Prostate gland (tissue), 2 donors: ENCODE data around the gene TMEM167B. TPM values are rescaled to one million over a fixed set of nuclear protein-coding genes. Genes with fewer than 3 reads are reported as not detected.

Experiments
- DNase-seq: peaks from one replicate; pipeline ENCODE4 v3.0.0-alpha.2; 2019; ENCODE audit warnings: low spot score
- H3K27ac ChIP-seq, 2 donors: fragments of 200-600 bp; sonication (generic); 2 replicates each; pipeline ENCODE4 v1.5.1; 2017 to 2019
- H3K27me3 ChIP-seq: fragments of 200-600 bp; sonication (generic); replicated peaks from 2 replicates; pipeline ENCODE4 v1.5.1; 2019; ENCODE audit not compliant: insufficient read depth
- H3K36me3 ChIP-seq, 2 donors: fragments of 200-600 bp; sonication (generic); 1 replicate in 1 of 2; 2 replicates in 1 of 2; pipeline versions ENCODE4 v1.5.1 to v1.8.1; 2017 to 2019
- H3K4me1 ChIP-seq: fragments of 200-600 bp; sonication (generic); replicated peaks from 2 replicates; pipeline ENCODE4 v1.5.1; 2019
- H3K4me3 ChIP-seq, 2 donors: fragments of 200-600 bp; sonication (generic); 2 replicates each; pipeline ENCODE4 v1.5.1; 2017 to 2019
- H3K9me3 ChIP-seq: fragments of 200-600 bp; sonication (generic); 2 replicates; pipeline ENCODE4 v1.5.1; 2017
- POLR2A ChIP-seq: fragments of 450-650 bp; IDR thresholded peaks from one replicate; pipeline ENCODE4 v1.6.1; 2016; ENCODE audit warnings: antibody characterized with exemption, mild to moderate bottlenecking
- POLR2AphosphoS5 ChIP-seq: sonication (generic); formaldehyde crosslinking; IDR thresholded peaks from one replicate; pipeline ENCODE4 v1.6.1; 2017; ENCODE audit warnings: antibody characterized with exemption
- WGBS: methylation state at CpG from one replicate; pipeline ENCODE4 v1.1.5; 2018; 5-methylcytosine and 5-hydroxymethylcytosine counted together
- intact Hi-C: fragments of 100-400 bp; cut with DNase I; formaldehyde crosslinking; loops from one replicate; pipeline ENCODE4 v1.14.2; 2022
- total RNA-seq, 2 donors: library from RNA; depleted of rRNA; stranded (reverse); fragments of >200 nt; gene quantifications; one replicate each; pipeline ENCODE4 v1.1.0, GENCODE V29; 2016
- TF ChIP-seq, protein P1 (sequence below), 4 experiments: fragments of 200-600 bp in 2 of 4; fragments of 450-650 bp in 2 of 4; sonication (generic) in 2 of 4; IDR thresholded peaks; 1 replicate in 3 of 4; 2 replicates in 1 of 4; pipeline ENCODE4 v1.5.1; 2016 to 2019; ENCODE audit warnings: antibody characterized with exemption in 4 of 4, mild to moderate bottlenecking in 2 of 4, moderate library complexity in 2 of 4

TMEM167B gene
- total RNA-seq, 2 donors from 2014 or later, result 37.0 to 40.7 TPM

DNA sequence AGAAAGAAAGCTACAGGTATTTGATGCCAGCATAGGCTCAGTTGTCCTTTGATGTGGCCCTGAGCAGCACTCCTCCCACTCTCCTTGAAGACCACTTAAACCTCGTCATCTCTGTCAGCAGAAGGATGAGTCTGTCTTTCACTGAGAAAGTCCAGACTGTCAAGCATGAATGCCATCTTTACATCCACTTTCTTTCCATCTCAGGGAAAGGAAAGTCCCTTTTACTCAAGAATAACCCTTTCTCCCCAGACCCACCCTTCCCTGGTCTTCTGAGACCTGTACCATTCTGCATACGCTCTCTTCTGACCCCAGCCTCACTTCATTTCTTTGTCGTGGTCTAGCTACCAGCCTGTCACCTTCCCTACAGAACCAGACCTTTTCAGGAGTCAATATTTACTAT, 19.3 kb downstream of the TMEM167B start:
- TF ChIP-seq, protein P1, sequence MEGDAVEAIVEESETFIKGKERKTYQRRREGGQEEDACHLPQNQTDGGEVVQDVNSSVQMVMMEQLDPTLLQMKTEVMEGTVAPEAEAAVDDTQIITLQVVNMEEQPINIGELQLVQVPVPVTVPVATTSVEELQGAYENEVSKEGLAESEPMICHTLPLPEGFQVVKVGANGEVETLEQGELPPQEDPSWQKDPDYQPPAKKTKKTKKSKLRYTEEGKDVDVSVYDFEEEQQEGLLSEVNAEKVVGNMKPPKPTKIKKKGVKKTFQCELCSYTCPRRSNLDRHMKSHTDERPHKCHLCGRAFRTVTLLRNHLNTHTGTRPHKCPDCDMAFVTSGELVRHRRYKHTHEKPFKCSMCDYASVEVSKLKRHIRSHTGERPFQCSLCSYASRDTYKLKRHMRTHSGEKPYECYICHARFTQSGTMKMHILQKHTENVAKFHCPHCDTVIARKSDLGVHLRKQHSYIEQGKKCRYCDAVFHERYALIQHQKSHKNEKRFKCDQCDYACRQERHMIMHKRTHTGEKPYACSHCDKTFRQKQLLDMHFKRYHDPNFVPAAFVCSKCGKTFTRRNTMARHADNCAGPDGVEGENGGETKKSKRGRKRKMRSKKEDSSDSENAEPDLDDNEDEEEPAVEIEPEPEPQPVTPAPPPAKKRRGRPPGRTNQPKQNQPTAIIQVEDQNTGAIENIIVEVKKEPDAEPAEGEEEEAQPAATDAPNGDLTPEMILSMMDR (IDR thresholded peaks at IDR 0.05), result no peak
- TF ChIP-seq POLR2AphosphoS5, result no peak
- TF ChIP-seq POLR2A, result no peak
- intact Hi-C loops, result loop anchor here (5.0 to 10.0 kb wide), 2 partner anchors 102 to 145 kb away; partner anchors contain the start of genes CLCC1 and SARS1
- 60% methylated on average over 3 of the region's 3 CpGs for WGBS
- no peaks in the 10 kb centered on the region for H3K9me3 ChIP-seq
- H3K4me1 ChIP-seq, result no peaks in the 10 kb centered on the region
- no peaks in the 10 kb centered on the region for H3K36me3 ChIP-seq
- no peak overlapping the region for H3K4me3 ChIP-seq
- no peak overlapping the region for H3K27ac ChIP-seq
- DNase-seq, result no peak
- no peaks in the 10 kb centered on the region for H3K27me3 ChIP-seq

DNA sequence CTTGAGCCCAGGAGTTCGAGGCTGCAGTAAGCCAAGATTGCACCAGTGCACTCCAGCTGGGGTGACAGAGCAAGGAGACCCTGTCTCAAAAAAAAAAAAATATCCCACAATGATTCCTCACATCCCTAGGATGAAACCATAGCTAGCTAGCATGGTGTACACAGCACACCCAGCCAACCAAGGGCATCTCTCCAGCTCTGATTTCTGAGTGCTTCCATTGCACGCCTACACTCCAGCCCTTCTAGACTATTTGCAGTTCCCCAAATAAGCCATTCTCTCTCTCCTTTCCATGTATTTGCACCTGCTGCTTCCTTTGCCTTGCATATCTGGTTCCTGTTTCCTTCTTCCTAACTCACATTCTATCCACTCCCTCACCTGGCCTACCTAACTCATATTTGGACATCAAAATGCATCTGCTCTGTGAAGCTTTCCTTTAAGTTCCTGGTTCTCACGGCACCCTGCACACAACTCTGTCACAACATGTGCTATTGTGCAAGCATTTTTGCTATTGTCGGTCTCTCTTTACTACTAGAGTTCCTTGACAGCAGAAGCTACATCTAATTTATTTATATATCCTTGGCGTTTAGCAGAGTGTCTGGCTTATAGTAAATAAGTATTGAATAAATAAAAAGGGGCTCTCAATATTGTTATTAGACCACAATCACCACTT, 21.0 kb downstream of the TMEM167B start:
- no peaks in the 10 kb centered on the region for H3K4me1 ChIP-seq
- H3K27ac ChIP-seq, result no peak overlapping the region
- no peak for DNase-seq
- intact Hi-C loops, result loop anchor here (5.0 to 10.0 kb wide), 2 partner anchors 101 to 147 kb away; partner anchors contain the start of genes CLCC1 and SARS1
- no peaks in the 10 kb centered on the region for H3K27me3 ChIP-seq
- TF ChIP-seq POLR2A, result no peak
- TF ChIP-seq POLR2AphosphoS5, result no peak
- TF ChIP-seq, protein P1 (IDR thresholded peaks at IDR 0.05), result no peak
- WGBS, result 59% methylated on average over 5 of the region's 5 CpGs
- no peaks in the 10 kb centered on the region for H3K36me3 ChIP-seq
- no peak overlapping the region for H3K4me3 ChIP-seq
- H3K9me3 ChIP-seq, result no peaks in the 10 kb centered on the region

DNA sequence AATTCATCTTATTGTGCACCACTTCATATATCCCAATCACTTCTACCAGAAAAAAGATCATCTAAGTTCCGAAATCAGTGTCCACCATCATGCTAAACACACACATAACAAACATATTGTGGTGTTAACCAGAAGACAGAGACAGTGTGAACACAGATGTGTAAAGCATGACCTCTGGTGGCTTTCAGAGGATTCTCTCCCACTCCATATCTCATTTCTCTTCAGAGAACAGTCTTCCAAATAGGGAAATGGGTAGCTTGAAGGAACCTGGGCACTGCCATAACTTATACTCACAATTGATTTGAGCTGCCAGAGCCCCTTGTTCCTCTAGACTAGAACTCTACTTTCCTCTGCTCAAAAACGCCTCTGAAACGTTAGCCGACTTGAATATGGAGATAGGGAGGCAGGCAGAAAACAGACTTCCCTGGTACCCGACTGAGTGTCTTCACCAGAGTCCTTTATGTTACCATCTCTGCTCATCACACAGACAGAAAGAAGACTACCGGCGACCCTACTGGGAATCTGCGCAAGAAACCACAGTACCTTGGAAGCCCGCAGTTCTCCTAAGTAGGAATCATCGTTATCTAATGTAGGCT, 21.6 kb downstream of the TMEM167B start:
- Histone ChIP-seq H3K27ac (no peak overlapping the region), H3K36me3 (no peaks in the 10 kb centered on the region), H3K4me3 (no peak overlapping the region), H3K4me1 (no peaks in the 10 kb centered on the region), H3K9me3 (no peaks in the 10 kb centered on the region), H3K27me3 (no peaks in the 10 kb centered on the region)
- DNase-seq, result no peak
- TF ChIP-seq, protein P1 (IDR thresholded peaks at IDR 0.05), result no peak
- intact Hi-C loops, result loop anchor here (5.0 to 10.0 kb wide), 2 partner anchors 100 to 147 kb away; partner anchors contain the start of genes CLCC1 and SARS1
- 29% methylated on average over 10 of the region's 10 CpGs for WGBS

DNA sequence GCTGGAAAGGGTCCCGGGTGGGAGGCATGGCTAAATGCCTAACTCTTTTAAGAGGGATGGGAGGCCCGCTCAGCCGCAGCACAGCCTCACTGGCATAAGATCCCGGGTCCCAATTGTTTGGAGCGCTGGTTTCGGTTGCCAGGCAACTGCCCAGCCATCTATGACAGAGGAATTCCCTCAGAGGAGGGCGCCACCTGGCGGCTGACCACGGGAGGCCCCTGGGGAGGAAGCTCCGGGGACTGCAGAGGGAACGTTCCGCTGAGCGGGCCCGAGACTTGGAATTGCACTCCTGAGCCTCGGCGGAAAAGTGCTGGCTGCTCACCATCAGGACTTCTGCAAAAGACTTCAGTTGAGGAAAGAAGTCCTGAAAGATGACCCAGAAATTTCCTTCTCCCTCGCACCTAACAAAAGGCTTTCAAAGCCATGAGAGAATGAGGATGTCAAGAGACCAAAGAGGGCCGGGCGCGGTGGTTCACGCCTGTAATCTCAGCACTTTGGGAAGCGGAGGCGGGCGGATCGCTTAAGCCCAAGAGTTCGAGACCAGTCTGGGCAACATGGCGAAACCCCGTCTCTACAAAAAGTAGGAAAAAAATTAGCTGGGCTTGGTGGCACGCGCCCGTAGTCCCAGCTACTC, 22.2 kb downstream of the TMEM167B start:
- Histone ChIP-seq H3K4me3 (no peak overlapping the region), H3K27ac (no peak overlapping the region), H3K36me3 (no peaks in the 10 kb centered on the region), H3K27me3 (no peaks in the 10 kb centered on the region), H3K4me1 (no peaks in the 10 kb centered on the region), H3K9me3 (no peaks in the 10 kb centered on the region)
- TF ChIP-seq, protein P1 (IDR thresholded peaks at IDR 0.05), result peak; percentile 92 to 94 (median 93)
- TF ChIP-seq POLR2AphosphoS5 (peak; percentile 76), POLR2A (no peak)
- intact Hi-C loops, result loop anchor here (5.0 to 10.0 kb wide), 2 partner anchors 100 to 148 kb away; partner anchors contain the start of genes CLCC1 and SARS1
- DNase-seq, result peak; percentile 87
- 14% methylated on average over 31 of the region's 31 CpGs for WGBS
